K562 (cell line): ENCODE data around the gene IFI30. TPM values are rescaled to one million over a fixed set of nuclear protein-coding genes. Genes with fewer than 3 reads are reported as not detected.
A peak's percentile ranks its signal among the peaks of the same experiment; 100 is the strongest.

ENCODE experiments used
- CXXC5 ChIP-seq: fragments of 250-450 bp; sonication (Bioruptor Pico); IDR thresholded peaks from 2 replicates; pipeline ENCODE4 v1.8.0; 2022; ENCODE audit warnings: inconsistent platforms, mild to moderate bottlenecking, moderate library complexity
- ERF ChIP-seq: fragments of 450-650 bp; formaldehyde crosslinking; IDR thresholded peaks from 2 replicates; pipeline ENCODE4 v1.4.0; 2020; ENCODE audit warnings: mild to moderate bottlenecking, mixed read lengths
- ILK ChIP-seq: fragments of 450-650 bp; IDR thresholded peaks from 2 replicates; pipeline ENCODE4 v1.6.1; 2016; ENCODE audit warnings: missing genetic modification characterization, low read depth, mild to moderate bottlenecking, missing compliant biosample characterization, moderate library complexity, borderline replicate concordance
- JUND ChIP-seq, 2 experiments: IDR thresholded peaks; 2 replicates in 1 of 2; 3 replicates in 1 of 2; pipeline ENCODE4 v1.6.1; 2011; ENCODE audit warnings: borderline replicate concordance in 2 of 2, low read depth in 2 of 2, low read length in 2 of 2, improper control_type of control experiment in 1 of 2, missing biosample characterization in 1 of 2, missing genetic modification characterization in 1 of 2, missing genetic modification reagents in 1 of 2
- KDM5B ChIP-seq: fragments of 200-600 bp; sonication (generic); IDR thresholded peaks from 2 replicates; pipeline ENCODE4 v1.6.1; 2012; ENCODE audit warnings: low read depth, mild to moderate bottlenecking, moderate library complexity, low read length, control low read depth, inconsistent platforms; ENCODE audit not compliant: insufficient replicate concordance
- KHSRP ChIP-seq: fragments of 450-650 bp; IDR thresholded peaks from 2 replicates; pipeline ENCODE4 v1.6.1; 2017
- KLF13 ChIP-seq: fragments of 450-650 bp; IDR thresholded peaks from 2 replicates; pipeline ENCODE4 v1.6.1; 2016; ENCODE audit warnings: missing genetic modification characterization, low read depth, mild to moderate bottlenecking, missing compliant biosample characterization, moderate library complexity, borderline replicate concordance
- MEF2A ChIP-seq: IDR thresholded peaks from 2 replicates; pipeline ENCODE4 v1.6.1; 2011; ENCODE audit warnings: low read depth, mild to moderate bottlenecking, low read length, moderate library complexity; ENCODE audit not compliant: control insufficient read depth
- NFXL1 ChIP-seq: fragments of 450-650 bp; formaldehyde crosslinking; IDR thresholded peaks from 2 replicates; pipeline ENCODE4 v1.4.0; 2021; ENCODE audit warnings: mild to moderate bottlenecking
- NR2C2 ChIP-seq, 2 experiments: fragments of 200-800 bp in 1 of 2; sonication (Bioruptor generic) in 1 of 2; sonication (generic) in 1 of 2; formaldehyde crosslinking in 1 of 2; IDR thresholded peaks; 2 replicates each; pipeline versions ENCODE4 v1.6.1 to v1.8.0; 2016 to 2022; ENCODE audit warnings: mild to moderate bottlenecking in 1 of 2, missing compliant biosample characterization in 1 of 2, missing genetic modification characterization in 1 of 2, missing genetic modification reagents in 1 of 2
- POU5F1 ChIP-seq: fragments of 150-350 bp; IDR thresholded peaks from 2 replicates; pipeline ENCODE4 v1.6.1; 2014; ENCODE audit warnings: borderline replicate concordance, low read length, low read depth, mild to moderate bottlenecking; ENCODE audit not compliant: partially characterized antibody
- SMAD2 ChIP-seq: fragments of 150-350 bp; IDR thresholded peaks from 2 replicates; pipeline ENCODE4 v1.6.1; 2014; ENCODE audit warnings: low read depth, mild to moderate bottlenecking, low read length
- TBP ChIP-seq: optimal IDR thresholded peaks from 2 replicates; pipeline ENCODE3; 2011; ENCODE audit warnings: low read depth, low read length, improper control_type of control experiment
- TGIF2 ChIP-seq: sonication (generic); formaldehyde crosslinking; IDR thresholded peaks from 2 replicates; pipeline ENCODE4 v1.8.1; 2022; ENCODE audit warnings: mild to moderate bottlenecking, missing genetic modification reagents, moderate library complexity
- TRIM28 ChIP-seq: fragments of 450-650 bp; IDR thresholded peaks from 2 replicates; pipeline ENCODE4 v1.6.1; 2017
- ZNF354B ChIP-seq: fragments of 250-450 bp; sonication (Bioruptor Pico); IDR thresholded peaks from 2 replicates; pipeline ENCODE4 v1.4.0; 2020
- ZNF551 ChIP-seq: fragments of 250-450 bp; sonication (Bioruptor Pico); IDR thresholded peaks from 2 replicates; pipeline ENCODE4 v1.5.0; 2021; ENCODE audit warnings: mild to moderate bottlenecking, moderate library complexity
- ZNF583 ChIP-seq: fragments of 250-450 bp; sonication (Bioruptor Pico); IDR thresholded peaks from 2 replicates; pipeline ENCODE4 v1.4.0; 2020
- ZZZ3 ChIP-seq: fragments of 450-650 bp; IDR thresholded peaks from 2 replicates; pipeline ENCODE4 v1.6.1; 2016; ENCODE audit warnings: antibody characterized with exemption, mild to moderate bottlenecking, moderate library complexity
- polyA plus RNA-seq, 8 experiments: library from polyadenylated mRNA; depleted of rRNA in 4 of 8; stranded (reverse) in 5 of 8; unstranded in 3 of 8; fragments of >200 nt; fragmentation: Nextera tagmentation in 2 of 8; fragmentation: Illumina TruSeq in 1 of 8; extraction: Ambion mirVana in 2 of 8; extraction: Trizol in 1 of 8; gene quantifications; 2 replicates each; pipeline versions ENCODE4 v1.2.1 to v1.2.3, GENCODE V29; 2011 to 2014; ENCODE audit warnings: inconsistent platforms in 1 of 8, missing spikeins in 1 of 8
- total RNA-seq, 7 experiments: library from RNA; depleted of rRNA in 6 of 7; stranded (reverse); fragments of >200 nt in 6 of 7; fragmentation: Illumina TruSeq in 2 of 7; extraction: Trizol in 2 of 7; gene quantifications; 2 replicates each; pipeline versions ENCODE4 v1.2.1 to v1.2.3, GENCODE V29; 2011 to 2021; ENCODE audit warnings: low replicate concordance in 1 of 7
- TF ChIP-seq, protein P1 (sequence below): fragments of 450-650 bp; formaldehyde crosslinking; IDR thresholded peaks from 2 replicates; pipeline ENCODE4 v1.4.0; 2020; ENCODE audit warnings: mild to moderate bottlenecking, moderate library complexity
- TF ChIP-seq, protein P2 (sequence below): fragments of 250-450 bp; sonication (Bioruptor Pico); IDR thresholded peaks from 2 replicates; pipeline ENCODE4 v1.8.0; 2022; ENCODE audit warnings: moderate library complexity, mild to moderate bottlenecking, inconsistent platforms
- TF ChIP-seq, protein P3 (sequence below): fragments of 450-650 bp; IDR thresholded peaks from 2 replicates; pipeline ENCODE4 v1.6.1; 2018; ENCODE audit warnings: mild to moderate bottlenecking, low read depth; ENCODE audit not compliant: partially characterized antibody
- TF ChIP-seq, protein P4 (sequence below): fragments of 250-450 bp; sonication (Bioruptor Pico); IDR thresholded peaks from 2 replicates; pipeline ENCODE4 v1.8.0; 2022; ENCODE audit warnings: moderate library complexity, mild to moderate bottlenecking, inconsistent platforms

The IFI30 gene
- total and polyA plus RNA-seq, 9 of the 15 experiments (the other 6 are each of a cell fraction or from before 2014, with no cell fraction given) = 63.7 to 430 (median 109) TPM

DNA sequence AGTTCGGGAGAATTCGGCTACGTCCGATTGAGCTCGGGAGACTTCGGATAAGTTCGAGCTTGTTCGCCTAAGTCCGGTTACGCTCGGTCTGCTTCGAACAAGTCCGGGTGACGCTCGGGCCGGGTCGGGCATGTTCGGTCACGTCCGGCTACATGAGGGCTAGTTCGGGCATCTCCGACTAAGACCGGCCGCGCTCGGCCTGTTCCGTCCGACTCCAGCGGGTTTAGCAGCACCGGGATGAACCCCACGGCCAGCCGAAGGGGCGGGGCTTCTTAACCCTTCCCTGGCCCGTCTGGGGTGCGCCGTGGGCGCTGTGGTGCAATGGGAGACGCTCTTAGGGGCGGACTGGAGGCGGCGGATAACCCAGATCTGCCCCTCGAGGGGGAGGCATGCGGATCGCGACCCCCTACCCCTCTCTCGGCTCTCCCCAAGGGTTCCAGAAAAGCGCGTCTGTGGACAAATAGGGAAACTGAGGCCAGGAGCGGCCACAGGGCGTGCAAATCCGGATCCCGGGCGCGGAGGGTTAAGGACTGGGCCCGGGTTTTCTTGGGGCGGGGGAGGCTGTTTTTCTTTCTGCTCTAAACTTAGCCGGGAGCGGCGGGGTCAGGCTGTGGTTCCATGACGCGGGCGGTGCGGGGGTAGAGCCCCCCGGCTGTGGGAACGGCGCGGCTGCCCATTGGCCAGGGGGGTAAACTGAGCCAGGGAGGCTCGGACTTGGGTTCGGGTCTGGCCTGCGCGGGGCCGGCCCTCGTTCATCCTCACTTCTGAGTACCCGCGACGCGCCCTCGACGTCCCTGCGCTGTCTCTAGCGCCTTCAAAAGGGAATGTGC, 51.1 kb downstream of the IFI30 start (continued):
- no peak for TF ChIP-seq ILK (tag)
- TF ChIP-seq ZNF551 = no peak
- TF ChIP-seq KLF13 (tag) = peak; percentile 73; the same call in 1 of the 2 replicates
- TF ChIP-seq SMAD2 = no peak
- TF ChIP-seq KHSRP = no peak
- no peak for TF ChIP-seq ZNF354B (CRISPR knock-in tag)
- TF ChIP-seq, protein P1, sequence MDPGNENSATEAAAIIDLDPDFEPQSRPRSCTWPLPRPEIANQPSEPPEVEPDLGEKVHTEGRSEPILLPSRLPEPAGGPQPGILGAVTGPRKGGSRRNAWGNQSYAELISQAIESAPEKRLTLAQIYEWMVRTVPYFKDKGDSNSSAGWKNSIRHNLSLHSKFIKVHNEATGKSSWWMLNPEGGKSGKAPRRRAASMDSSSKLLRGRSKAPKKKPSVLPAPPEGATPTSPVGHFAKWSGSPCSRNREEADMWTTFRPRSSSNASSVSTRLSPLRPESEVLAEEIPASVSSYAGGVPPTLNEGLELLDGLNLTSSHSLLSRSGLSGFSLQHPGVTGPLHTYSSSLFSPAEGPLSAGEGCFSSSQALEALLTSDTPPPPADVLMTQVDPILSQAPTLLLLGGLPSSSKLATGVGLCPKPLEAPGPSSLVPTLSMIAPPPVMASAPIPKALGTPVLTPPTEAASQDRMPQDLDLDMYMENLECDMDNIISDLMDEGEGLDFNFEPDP (CRISPR knock-in tag) = no peak
- TF ChIP-seq, protein P2, sequence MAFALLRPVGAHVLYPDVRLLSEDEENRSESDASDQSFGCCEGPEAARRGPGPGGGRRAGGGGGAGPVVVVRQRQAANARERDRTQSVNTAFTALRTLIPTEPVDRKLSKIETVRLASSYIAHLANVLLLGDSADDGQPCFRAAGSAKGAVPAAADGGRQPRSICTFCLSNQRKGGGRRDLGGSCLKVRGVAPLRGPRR (CRISPR knock-in tag) = no peak
- TF ChIP-seq, protein P3, sequence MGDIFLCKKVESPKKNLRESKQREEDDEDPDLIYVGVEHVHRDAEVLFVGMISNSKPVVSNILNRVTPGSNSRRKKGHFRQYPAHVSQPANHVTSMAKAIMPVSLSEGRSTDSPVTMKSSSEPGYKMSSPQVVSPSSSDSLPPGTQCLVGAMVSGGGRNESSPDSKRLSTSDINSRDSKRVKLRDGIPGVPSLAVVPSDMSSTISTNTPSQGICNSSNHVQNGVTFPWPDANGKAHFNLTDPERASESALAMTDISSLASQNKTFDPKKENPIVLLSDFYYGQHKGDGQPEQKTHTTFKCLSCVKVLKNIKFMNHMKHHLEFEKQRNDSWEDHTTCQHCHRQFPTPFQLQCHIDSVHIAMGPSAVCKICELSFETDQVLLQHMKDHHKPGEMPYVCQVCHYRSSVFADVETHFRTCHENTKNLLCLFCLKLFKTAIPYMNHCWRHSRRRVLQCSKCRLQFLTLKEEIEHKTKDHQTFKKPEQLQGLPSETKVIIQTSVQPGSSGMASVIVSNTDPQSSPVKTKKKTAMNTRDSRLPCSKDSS = no peak
- no peak for TF ChIP-seq ZNF583 (CRISPR knock-in tag)
- TF ChIP-seq TRIM28 = no peak
- TF ChIP-seq NR2C2 (CRISPR knock-in tag; IDR thresholded peaks at IDR 0.05) = no peak; the same call in 1 of the 2 replicates
- TF ChIP-seq NR2C2 (tag; IDR thresholded peaks at IDR 0.05) = peak; percentile 91
- TF ChIP-seq NFXL1 = no peak
- TF ChIP-seq CXXC5 (CRISPR knock-in tag) = peak; percentile 37; the same call in 1 of the 2 replicates
- no peak for TF ChIP-seq TGIF2 (CRISPR knock-in tag)
- TF ChIP-seq KDM5B = no peak
- TF ChIP-seq JUND (IDR thresholded peaks at IDR 0.05; ENCODE audit: borderline replicate concordance, low read depth, low read length) = no peak; the same call in 1 of the 2 replicates
- TF ChIP-seq JUND (tag; IDR thresholded peaks at IDR 0.05; ENCODE audit: borderline replicate concordance, low read depth, low read length) = no peak
- TF ChIP-seq POU5F1 = no peak
- TF ChIP-seq TBP = peak; percentile 17
- TF ChIP-seq ZZZ3 = no peak
- TF ChIP-seq MEF2A = peak; percentile 66; the same call in 1 of the 2 replicates
- TF ChIP-seq, protein P4, sequence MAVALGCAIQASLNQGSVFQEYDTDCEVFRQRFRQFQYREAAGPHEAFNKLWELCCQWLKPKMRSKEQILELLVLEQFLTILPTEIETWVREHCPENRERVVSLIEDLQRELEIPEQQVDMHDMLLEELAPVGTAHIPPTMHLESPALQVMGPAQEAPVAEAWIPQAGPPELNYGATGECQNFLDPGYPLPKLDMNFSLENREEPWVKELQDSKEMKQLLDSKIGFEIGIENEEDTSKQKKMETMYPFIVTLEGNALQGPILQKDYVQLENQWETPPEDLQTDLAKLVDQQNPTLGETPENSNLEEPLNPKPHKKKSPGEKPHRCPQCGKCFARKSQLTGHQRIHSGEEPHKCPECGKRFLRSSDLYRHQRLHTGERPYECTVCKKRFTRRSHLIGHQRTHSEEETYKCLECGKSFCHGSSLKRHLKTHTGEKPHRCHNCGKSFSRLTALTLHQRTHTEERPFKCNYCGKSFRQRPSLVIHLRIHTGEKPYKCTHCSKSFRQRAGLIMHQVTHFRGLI (CRISPR knock-in tag) = no peak
- TF ChIP-seq ERF (CRISPR knock-in tag) = no peak
